ENCODE results near the gene PTOV1. TPM values are rescaled to one million over a fixed set of nuclear protein-coding genes. Genes with fewer than 3 reads are reported as not detected.

PTOV1 gene
- total and polyA plus RNA-seq, 2 of the 4 experiments (the other 2 are of a cell fraction) = 34.4 to 107 TPM

DNA sequence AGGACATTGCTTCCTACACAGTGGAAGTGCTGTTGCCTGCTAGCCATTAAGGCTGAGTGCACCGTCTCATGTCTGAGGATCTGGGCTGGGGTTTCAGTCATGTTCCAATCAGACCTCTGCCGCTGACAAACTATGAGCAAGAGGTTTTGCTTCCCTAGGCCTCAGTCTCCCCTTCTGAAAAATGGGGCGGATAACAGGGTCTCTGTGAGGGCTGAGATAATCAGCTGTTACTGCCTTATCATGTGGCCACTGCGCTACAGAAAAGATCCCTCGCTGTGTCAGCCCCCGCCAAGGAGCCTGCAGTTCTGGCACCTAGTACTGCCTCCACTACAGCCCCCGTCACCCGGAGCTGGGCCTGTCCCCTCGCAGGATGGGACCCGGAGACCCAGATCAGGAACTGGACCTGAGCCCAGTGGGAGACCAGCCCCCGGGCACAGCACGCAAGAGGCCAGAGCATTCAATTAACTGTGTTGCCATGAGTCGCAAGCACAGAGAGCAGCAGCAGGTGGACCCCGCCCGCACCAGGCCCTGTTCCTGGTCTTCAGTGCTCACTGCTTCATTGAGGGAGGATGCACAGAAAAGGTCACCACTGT, 19.4 kb downstream of the PTOV1 start:
- intact Hi-C loops (cut with micrococcal nuclease) = no loop called here
- Histone ChIP-seq H2BK120ac (ENCODE audit: low read depth, low read length) (peak overlapping the region; percentile 64), H3K14ac (replicated peaks; ENCODE audit: low read depth, low read length) (peak overlapping the region; percentile 98), H3K9me3 (ENCODE audit: control insufficient read depth, insufficient read depth, low read length) (no peaks in the 10 kb centered on the region), H3K4me2 (ENCODE audit: low read depth, low read length) (peak overlapping the region; percentile 94), H3K27ac (ENCODE audit: insufficient read depth, low read length) (peak overlapping the region; percentile 74), H3K79me1 (ENCODE audit: low read depth in 1 of 2, low read length in 2 of 2) (peaks cover 15 to 60% of the 10 kb centered on the region in 2 experiments), H2BK5ac (ENCODE audit: low read depth, low read length, poor library complexity, severe bottlenecking) (peak overlapping the region; percentile 74), H3K4me3 (ENCODE audit: insufficient read depth, low read depth, low read length) (peak overlapping the region; percentile 43), H3K27me3 (ENCODE audit: control insufficient read depth, insufficient read depth, low read length) (no peaks in the 10 kb centered on the region), H3K18ac (ENCODE audit: low read depth, low read length) (peak overlapping the region; percentile 17; the same call in 1 of the 2 replicates), H4K20me1 (ENCODE audit: insufficient read depth, low read length) (no peaks in the 10 kb centered on the region), H3K4me1 (ENCODE audit: control insufficient read depth, insufficient read depth, low read length) (peaks cover 8% of the 10 kb centered on the region), H2AFZ (replicated peaks; ENCODE audit: low read length, poor library complexity) (peak overlapping the region; percentile 87), H4K5ac (ENCODE audit: low read depth, low read length) (peak overlapping the region; percentile 99), H2BK20ac (ENCODE audit: low read depth, low read length) (no peak overlapping the region), H3K9me1 (ENCODE audit: insufficient read depth, low read length) (peaks cover 12% of the 10 kb centered on the region), H4K91ac (ENCODE audit: insufficient read depth, low read depth, low read length) (peak overlapping the region; percentile 72), H3K9ac (ENCODE audit: low read depth, low read length) (peak overlapping the region; percentile 66), H3K23ac (ENCODE audit: low read depth, low read length) (peak overlapping the region; percentile 94), H2AK5ac (ENCODE audit: low read depth, low read length) (peak overlapping the region; percentile 100), H3K56ac (ENCODE audit: extremely low read depth, insufficient read depth, low read length) (peak overlapping the region; percentile 14; the same call in 1 of the 2 replicates), H4K8ac (ENCODE audit: low read depth in 2 of 2, low read length in 2 of 2) (peak overlapping the region; percentile 84 to 98), H3K4ac (ENCODE audit: low read depth, low read length) (peak overlapping the region; percentile 99), H3K36me3 (ENCODE audit: control insufficient read depth, insufficient read depth, low read length) (peaks cover 7% of the 10 kb centered on the region; the same call in 1 of the 2 replicates), H2AK9ac (replicated peaks; ENCODE audit: low read depth, low read length, poor library complexity) (peak overlapping the region; percentile 94), H2BK15ac (ENCODE audit: low read depth, low read length) (no peak overlapping the region; the same call in 2 of the 3 replicates)
- TF ChIP-seq ELK1 (IDR thresholded peaks at IDR 0.05; ENCODE audit: borderline replicate concordance, low read depth, low read length) = no peak
- TF ChIP-seq RAD21 (IDR thresholded peaks at IDR 0.05; ENCODE audit: low read length) = no peak
- TF ChIP-seq SMC3 (IDR thresholded peaks at IDR 0.05; ENCODE audit: low read depth, low read length) = no peak
- TF ChIP-seq, protein P1, sequence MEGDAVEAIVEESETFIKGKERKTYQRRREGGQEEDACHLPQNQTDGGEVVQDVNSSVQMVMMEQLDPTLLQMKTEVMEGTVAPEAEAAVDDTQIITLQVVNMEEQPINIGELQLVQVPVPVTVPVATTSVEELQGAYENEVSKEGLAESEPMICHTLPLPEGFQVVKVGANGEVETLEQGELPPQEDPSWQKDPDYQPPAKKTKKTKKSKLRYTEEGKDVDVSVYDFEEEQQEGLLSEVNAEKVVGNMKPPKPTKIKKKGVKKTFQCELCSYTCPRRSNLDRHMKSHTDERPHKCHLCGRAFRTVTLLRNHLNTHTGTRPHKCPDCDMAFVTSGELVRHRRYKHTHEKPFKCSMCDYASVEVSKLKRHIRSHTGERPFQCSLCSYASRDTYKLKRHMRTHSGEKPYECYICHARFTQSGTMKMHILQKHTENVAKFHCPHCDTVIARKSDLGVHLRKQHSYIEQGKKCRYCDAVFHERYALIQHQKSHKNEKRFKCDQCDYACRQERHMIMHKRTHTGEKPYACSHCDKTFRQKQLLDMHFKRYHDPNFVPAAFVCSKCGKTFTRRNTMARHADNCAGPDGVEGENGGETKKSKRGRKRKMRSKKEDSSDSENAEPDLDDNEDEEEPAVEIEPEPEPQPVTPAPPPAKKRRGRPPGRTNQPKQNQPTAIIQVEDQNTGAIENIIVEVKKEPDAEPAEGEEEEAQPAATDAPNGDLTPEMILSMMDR (conservative IDR thresholded peaks at IDR 0.05; ENCODE audit: low read depth, low read length) = no peak
- DNase-seq (no peak), ATAC-seq (ENCODE audit: low read depth) (no peak)
- WGBS, 2 experiments (ENCODE audit: extremely low coverage in 2 of 2, insufficient read length in 1 of 2) = 77% methylated on average over 6 of the region's 15 CpGs; no CpG with 5 or more reads in 1 of the 2 experiments
- in situ Hi-C loops (cut with MboI; ENCODE audit: low sequenced_read_pairs) = no loop called here
- POLR2A ChIA-PET (ENCODE audit: unreplicated experiment) = no interaction called here
- dilution Hi-C loops (cut with HindIII; ENCODE audit: low sequenced_read_pairs, unreplicated experiment) = no loop called here
- no TSS peak for BruUV-seq (replicated peaks)
- CTCF ChIA-PET = no interaction called here
